ENCODE results near the gene FBXO46.

The FBXO46 gene, protein sequence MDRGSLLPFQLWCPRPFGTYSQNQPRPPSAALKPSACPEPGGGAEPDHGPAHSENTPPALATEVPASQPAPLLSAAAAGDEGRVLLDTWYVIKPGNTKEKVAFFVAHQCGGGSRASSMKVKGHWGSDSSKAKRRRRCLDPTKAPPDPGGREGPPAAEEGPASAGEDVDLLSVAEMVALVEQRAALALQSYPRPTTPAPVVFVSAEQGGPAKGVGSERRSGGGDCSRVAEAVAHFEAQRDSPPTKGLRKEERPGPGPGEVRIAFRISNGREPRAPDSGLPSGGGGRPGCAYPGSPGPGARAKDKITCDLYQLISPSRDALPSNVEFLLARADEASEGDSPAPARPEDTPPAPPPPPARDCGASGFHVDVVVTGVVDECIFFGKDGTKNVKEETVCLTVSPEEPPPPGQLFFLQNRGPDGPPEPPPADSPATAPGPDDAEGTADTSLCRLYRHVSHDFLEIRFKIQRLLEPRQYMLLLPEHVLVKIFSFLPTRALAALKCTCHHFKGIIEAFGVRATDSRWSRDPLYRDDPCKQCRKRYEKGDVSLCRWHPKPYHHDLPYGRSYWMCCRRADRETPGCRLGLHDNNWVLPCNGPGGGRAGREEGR

DNA sequence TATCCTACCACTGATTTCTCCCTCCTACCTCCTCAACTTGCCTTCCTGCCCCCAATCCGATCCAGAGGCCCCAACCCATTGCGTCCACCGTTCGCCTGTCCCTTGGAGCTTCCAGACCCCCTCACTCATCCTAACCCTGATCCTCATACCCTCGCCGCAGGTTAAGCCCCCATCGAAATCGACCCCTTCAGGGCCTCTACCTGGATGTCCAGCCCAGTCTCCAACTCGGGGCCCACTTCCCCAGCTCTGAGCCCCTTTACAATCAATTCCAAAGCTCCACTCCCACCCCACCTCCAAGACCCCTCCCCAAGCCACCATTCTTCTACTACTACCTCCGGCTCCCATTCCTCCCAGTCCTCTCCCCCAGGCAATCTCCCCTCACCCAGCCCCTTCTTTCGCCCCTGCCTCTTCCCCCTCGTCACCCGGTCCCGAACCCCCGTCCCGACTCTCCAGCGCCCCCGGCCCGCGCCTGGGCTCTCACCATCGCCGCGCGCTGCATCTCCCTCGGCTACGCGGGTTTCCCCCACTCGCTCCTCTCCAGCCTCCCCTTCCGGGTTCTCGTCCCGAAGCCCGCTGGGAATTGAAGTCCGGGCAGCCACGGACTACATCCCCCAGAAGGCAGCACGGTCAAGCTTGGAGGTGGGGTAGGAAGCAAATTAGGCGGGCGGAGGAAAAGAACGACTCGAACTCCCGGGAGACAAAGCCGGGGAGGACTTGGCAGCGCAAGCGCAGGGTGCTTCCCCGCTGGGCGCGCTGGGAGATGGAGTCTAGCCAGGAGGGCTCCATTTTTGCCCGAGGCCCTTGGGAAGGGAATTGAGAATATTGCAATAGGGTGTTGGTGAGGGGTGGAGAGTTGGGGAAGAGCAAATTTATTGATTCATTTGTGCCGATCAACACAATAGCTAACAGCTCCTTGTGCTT, at the start of gene FBXO46:
Gene FBXO46, minus strand, starts transcription at position 529 of the 921 bp plus-strand sequence. CDS start 17,401 bp downstream, outside the sequence.
- peak; percentile 98 for DNase-seq (ENCODE audit: low read depth)

DNA sequence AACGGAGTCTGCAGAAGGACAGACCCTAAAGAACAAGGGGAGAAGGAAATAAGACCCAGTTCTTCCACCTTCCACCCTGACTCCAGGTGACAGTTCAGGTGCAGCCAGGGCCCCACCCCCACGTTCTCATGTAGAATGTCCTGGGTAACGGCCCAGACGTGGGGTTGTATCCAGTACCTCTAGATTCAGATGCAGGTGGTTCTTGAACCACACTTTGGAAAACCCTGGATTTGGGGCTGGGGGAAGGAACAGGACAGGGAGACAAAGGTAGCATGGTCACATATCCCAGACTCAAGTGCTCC, 49.4 kb upstream of the FBXO46 start:
- DNase-seq (ENCODE audit: low read depth) = no peak

DNA sequence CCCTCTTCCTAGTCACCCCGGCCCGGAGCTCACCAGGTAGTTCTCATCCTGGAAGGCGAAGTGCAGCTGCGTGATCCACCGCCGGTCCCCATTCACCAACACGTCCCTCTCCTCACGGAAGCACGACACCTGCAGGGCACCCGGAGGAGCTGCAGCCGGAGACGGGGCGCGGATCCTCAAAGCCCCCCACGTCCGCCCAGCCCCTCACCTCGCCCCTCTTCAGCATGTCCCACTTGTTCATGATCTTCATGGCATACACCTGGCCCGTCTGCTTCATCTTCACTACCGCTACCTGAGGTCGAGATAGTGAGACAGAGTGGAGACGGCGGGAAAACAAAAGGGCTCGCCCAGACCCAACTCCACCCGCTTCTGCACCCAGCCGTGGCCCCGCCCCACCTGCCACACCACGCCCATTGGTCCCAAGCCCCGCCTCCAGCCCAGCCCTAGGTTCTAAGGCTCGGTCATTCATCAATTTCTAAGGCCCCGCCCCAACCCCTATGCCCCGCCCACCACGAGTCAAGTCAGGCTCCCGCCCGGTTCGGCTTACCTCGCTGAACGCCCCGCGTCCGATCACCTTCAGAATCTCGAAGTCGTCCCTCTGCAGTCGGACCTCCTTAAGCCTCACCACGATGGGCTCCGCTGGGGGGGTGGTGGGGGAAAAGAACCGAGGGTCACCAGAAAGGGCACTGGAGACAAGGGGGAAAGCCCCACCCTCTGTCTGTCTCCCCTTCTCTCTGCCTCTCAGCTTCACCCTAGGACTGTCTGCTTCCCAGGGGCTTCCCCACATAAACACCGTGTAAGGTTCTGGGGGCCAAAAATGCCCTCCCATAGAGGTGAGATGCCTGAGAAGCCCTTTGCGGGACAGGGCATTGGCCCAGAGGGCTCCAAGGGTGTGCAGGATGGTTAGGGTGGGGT, 48.8 kb upstream of the FBXO46 start:
- peak; percentile 75 for DNase-seq (ENCODE audit: low read depth)

DNA sequence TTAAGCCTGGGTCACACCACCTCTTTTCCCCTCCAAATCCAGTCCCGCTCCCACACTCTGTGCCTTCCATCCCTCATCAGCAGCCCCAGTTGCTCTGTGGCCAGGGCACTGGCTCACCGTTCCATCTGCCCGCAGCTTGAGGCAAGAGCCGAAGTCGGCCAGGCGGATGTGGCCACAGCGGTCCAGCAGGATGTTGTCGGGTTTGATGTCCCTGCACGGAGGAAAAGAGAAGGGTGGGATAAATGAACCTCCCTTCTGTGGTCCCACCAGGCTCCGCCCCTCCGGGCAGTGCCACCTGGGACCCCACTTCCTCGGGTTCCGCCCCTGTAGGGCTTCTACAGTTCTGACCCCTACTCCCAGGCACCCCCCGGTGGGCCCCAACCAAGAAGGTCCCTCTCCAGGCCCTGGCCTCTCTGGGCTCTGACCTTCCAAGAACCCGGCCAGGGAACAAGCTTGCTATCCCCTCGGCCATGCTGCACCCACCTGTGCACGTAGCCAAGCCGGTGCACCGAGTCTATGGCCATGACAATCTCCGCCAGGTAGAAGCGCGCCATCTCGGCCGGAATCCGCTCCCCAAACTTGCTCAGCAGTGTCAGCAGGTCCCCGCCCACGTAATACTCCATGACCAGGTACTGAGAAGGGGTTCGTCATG, 47.4 kb upstream of the FBXO46 start:
- no peak for DNase-seq (ENCODE audit: low read depth)

DNA sequence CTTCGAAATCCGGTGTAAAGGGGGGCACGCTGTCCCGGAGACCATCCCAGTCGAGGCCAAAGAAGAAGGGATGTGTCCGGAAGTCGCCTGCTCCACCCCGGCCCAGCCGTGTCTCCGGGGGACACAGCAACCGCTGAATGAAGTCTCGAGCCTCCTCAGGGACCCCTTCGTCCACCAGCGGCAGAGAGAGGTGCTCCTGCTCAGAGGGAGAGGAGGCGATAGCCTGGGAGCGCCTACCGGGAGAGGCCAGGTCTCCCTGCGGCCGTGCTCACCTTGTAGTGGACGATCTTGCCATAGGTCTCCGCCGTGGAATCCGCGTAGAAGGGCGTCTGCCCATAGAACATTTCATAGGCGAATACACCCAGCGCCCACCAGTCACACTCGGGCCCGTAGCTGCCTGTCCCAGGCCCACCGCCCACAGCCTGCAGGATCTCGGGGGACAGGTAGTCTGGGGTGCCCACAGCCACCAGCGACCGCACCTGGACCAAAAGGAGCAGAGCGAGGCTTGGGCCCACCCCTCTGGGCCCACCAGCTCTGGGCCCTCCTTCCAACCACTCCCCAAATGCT, 46.8 kb upstream of the FBXO46 start:
- DNase-seq (ENCODE audit: low read depth) = no peak

DNA sequence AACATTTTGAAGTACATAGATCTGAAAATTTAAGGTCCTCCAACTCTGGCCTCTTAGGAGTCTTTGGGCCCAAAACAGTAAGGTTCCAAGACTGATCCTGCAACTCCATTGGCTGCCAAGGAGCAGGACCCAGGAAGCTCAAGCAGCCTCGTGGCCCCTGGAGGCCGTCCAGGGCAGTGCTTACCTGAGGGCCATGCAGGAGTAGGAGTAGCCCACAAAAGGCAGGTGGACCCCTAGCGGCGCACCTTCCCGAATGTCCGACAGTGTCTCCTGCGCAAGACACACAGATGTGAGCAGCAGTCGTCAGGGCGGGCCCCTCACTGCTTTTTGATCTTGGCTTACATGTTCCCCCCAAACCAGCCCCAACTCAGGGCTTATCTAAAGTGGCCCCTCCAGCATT, 44.1 kb upstream of the FBXO46 start:
- DNase-seq (ENCODE audit: low read depth) = no peak

DNA sequence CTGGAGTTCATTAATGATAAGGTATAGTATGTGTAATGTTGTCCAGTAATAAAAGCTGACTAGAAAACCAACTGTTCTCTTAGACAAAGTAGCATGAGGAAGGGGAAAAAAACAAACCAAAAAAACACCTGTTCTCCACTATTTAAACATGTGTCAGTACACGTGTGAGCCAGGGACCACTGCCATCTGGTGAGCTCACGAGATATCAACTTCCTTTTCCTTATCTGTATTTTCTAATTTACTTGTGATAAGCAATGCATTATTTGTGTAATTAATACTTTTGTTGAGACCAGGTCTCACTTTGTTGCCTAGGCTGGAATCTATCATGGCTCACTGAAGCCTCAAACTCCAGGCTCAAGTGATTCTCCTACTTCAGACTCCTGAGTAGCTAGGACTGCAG, 42.7 kb upstream of the FBXO46 start:
- no peak for DNase-seq (ENCODE audit: low read depth)

DNA sequence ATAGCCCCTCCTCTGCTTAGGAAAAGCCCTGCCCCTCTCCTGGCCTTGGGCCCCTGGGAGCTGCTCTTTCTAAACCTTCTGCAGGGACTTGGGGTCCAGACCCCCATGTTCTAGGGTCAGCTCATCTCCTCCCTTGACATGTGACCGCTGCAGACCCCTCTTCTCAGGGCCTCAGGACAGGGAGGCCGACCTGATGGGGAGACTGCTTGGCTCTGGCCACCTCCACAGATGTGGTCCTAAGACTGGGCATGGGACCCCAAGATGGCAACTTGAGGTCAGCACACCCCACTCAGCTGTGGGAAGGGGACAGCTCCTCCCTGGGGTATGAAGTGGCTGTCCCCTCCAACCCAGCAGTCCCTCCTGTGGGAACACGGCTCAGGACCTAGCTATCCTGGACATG, 42.2 kb upstream of the FBXO46 start:
- DNase-seq (ENCODE audit: low read depth) = no peak

DNA sequence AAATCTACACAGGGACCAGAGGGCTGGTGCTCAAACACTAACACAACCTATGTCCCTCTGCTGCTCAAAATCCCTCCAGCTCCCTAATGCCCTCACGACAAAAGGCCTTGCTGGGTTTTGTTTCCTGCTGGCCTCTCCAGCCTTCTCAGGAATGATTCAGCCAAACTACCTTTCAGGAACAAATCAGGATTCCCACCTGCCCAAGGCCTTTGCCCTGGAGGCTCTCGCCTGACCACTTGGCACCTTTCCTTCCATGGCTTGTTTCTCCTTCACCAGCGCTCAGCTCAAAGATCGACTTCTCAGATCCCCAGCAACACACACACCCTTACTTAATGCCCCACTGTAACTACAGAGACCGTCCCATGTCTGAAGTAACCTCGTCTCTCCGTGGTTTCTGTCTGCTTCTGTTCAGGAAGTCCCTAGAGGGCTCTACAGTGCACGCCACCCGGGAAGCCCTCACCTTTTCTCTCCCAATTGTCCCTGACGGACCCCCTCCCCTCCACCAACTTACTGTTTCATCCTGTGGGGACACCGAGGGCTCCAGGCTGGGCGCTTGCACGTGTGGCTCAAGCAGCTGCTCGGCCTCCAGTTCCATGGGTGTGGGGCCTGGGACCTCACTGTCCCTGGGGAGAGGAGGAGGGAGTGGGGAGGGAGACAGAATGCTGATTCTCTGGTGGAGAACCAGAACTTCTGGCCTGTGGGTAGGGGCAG, 41.6 kb upstream of the FBXO46 start:
- no peak for DNase-seq (ENCODE audit: low read depth)

DNA sequence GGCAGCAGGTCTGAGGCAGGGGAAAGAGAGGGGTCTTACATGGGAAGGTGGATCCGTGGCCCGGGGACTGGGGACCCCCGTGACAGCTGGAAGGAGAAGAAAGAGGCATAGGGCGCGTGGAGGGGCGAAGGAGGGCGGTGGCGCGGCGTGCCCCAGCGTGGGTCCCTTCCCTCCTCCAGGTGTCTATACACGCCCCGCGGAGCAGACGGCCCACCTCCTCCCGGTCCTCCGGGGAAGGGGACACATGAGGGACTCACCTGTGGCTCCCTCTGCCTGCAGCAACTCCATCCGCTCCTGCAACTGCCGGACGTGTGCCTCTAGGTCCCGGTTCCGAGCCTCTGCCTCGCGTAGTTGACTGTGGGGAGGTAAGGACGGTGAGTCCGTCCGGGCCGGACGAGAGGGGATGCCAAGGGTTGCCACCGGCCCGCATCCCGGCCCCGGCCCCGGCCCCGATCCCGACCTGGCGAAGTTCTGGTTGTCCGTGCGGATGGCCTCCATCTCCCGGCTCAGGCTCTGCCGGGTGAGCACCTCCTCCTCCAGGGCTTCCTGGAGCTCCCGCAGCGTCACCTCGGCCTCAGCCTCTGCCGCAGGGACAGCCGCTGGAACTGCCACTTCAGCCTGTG, 40.7 kb upstream of the FBXO46 start:
- DNase-seq (ENCODE audit: low read depth) = no peak

DNA sequence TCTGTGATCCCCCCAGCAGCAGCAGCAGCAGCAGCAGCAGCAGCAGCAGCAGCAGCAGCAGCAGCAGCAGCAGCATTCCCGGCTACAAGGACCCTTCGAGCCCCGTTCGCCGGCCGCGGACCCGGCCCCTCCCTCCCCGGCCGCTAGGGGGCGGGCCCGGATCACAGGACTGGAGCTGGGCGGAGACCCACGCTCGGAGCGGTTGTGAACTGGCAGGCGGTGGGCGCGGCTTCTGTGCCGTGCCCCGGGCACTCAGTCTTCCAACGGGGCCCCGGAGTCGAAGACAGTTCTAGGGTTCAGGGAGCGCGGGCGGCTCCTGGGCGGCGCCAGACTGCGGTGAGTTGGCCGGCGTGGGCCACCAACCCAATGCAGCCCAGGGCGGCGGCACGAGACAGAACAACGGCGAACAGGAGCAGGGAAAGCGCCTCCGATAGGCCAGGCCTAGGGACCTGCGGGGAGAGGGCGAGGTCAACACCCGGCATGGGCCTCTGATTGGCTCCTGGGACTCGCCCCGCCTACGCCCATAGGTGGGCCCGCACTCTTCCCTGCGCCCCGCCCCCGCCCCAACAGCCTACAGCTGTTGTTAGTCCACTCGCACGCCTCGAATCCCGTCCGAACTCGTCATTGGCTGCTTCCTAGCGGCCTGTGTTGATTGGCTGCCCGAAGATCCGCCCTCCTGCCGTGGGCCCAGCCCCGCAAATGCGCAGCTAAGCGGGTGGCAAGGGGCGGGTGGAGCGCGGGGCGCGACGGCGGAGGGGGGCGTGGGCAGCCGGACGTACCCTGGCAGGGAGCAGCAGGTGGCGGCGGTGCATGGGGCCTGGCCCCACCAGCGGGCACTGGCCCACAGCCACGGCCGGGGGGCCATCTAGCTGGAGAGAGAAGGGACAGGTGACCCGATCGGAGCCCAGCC, 39.8 kb upstream of the FBXO46 start:
- DNase-seq (ENCODE audit: low read depth) = peak; percentile 98

DNA sequence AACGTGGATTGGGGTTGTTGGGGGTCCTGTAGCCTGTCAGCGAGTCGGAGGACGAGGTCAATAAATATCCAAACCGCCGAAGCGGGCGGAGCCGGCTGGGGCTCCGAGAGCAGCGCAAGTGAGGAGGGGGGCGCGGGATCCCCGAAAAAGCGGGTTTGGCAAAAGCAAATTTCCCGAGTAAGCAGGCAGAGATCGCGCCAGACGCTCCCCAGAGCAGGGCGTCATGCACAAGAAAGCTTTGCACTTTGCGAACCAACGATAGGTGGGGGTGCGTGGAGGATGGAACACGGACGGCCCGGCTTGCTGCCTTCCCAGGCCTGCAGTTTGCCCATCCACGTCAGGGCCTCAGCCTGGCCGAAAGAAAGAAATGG, 39.1 kb upstream of the FBXO46 start:
- DNase-seq (ENCODE audit: low read depth) = peak; percentile 50

DNA sequence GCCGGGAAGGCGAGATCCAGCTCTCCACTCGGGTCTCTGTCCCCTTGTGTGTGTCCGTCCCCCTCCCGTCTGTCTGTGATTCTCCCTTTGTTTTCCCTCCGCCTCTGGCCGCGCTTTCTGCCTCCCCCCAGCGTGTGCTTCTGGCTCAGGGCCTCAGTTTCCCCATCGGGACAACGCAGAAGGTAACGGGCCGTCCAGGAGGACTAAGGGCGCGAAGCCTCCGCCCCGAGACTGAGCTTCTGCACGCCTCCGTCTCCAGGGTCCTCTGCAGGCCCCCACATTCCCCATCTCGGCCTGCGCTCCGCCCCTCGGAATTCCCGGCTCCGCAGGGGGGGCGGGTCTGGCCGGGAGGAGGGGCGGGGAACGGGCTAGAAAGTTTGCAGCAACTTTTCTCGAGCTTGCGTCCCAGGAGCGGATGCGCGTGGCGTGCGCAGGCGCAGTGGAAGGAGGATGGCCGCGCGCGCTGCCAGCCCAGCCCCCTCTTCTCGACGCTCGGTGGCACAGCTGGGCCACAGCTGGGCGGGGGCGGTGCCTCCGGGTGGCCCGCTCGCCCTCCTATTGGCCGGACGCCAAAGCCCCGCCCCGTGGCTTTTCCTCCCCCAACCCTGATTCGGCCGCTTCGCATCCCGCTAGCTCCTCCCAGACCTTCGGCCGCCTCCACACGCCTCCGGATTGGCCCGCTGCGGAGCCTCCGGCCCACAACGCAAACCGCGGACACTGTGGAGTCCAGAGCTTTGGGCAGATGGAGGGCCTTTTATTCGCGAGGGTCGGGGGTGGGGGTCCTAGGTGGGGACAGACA, 38.5 kb upstream of the FBXO46 start, which contains the start of gene SIX5:
Gene SIX5, minus strand, starts transcription at position 269 of the 799 bp plus-strand sequence. CDS start 408 bp downstream, outside the sequence.
- peak; percentile 94 for DNase-seq (ENCODE audit: low read depth)

DNA sequence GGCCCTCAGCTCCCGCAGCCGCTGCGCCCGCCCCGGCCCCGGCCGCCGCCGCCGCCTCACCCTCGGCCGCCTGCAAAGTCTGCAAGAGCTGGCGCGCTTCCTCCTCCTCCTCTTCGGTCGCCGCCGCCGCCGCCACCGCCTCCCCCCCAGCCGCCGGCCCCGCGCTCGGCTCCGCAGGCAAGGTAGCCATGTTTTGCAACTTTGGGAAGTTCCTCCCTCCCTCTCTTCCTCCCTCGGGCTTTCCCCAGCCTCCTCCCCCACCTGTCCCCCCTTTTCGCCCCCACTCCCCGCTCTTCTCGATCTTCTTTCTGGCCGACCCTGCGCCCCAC, 37.9 kb upstream of the FBXO46 start:
- DNase-seq (ENCODE audit: low read depth) = peak; percentile 48

DNA sequence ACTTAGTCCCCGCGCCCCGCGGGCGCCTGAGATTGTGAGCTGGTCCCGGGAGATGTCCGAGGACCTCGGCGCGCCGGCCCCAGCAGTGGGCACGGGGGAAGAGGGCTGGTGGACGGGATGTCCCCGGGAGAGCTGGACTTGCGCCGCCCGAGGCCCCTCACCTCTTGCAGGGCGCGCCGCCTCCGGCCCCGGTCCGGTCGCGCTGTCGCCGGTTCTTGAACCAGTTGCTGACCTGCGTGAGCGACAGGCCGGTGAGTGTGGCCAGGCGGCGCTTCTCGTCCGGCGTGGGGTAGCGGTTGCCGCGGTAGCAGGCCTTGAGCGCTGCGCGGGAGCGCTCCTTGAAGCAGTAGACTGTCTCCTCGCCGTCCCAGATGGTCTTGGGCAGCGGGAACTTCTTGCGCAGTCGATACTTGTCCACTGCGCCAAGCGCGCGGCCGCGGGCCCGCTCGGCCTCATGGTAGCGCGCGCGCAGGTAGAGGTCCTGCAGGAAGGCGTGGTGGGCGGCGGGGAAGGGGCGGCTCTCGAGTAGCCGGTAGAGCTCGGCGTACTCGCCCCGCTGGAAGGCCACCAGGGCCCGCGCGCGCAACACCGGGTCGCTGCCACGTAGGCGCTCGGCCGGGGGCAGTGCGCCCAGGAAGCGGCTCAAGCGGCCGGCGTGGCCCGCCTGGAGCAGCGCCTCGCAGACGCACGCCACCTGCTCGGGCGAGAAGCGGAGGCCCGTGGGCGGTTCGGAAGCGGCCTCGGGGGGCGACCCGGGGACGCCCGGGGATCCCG, 37.4 kb upstream of the FBXO46 start:
- peak; percentile 70 for DNase-seq (ENCODE audit: low read depth)

DNA sequence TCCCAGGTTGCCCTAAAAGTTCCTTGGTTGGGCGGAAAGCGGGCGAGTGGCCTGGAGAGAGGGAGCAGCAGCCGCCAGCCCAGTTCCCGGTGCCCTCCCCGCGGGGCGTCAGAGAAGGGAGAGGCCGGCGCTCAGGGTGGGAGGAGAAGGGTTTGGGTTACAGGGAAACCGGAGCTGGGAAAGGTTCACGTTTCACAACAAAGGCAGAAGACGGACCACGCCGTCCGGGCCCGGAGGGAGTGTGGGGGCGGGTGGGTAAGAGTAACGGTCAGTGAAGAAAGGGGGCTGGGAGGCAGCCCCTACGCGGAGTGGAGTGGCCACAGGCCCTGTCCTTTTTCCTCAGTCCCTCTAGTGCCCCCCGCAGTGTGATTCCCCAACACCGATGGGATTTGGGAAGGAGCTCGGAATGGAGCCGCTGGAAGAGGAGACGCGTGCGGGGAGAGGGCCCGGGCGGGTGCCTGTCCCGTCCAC, 36.7 kb upstream of the FBXO46 start:
- DNase-seq (ENCODE audit: low read depth) = peak; percentile 87

DNA sequence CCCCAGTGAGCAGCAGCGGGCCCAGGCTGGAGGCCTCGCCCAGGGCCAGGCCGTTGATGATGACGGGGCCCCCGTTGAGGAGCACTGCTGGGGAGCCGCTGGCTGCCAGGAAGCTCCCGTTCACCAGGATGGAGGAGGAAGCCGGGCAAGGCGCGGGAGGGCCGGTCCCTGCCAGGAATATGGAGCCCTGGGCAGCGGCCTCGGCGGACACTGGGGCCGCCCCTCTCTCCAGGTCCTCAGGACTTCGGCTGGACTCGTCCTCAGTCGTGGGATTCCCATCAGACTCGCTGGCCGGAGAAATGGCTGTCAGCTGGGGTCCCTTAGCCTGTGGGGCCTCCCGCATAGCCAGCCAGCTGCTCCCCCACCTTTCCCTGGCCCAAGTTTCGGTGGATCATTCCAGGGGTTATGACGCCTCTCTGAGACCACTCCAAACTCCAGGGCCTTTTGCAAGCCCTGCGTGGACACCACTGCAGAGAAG, 36.2 kb upstream of the FBXO46 start:
- no peak for DNase-seq (ENCODE audit: low read depth)

All from amniotic epithelial cell (primary cell).